Small intestine (tissue), 7 donors: ENCODE measurements around the gene TRAPPC6A. TPM values are rescaled to one million over a fixed set of nuclear protein-coding genes. Genes with fewer than 3 reads are reported as not detected.

Source experiments
- DNase-seq, 2 donors: peaks; one replicate each; pipeline versions ENCODE4 v3.0.0 to v3.0.0-alpha.2; 2013
- FAIRE-seq: peaks from 2 replicates; lab custom pipeline; 2012; peaks lifted over from hg19 to GRCh38; lab: Jason Lieb, UNC
- H3K27ac ChIP-seq, 3 donors: one replicate each; pipeline ENCODE4 v1.5.1; 2013; ENCODE audit warnings: low read length in 2 of 3, mild to moderate bottlenecking in 2 of 3, control low read depth in 1 of 3, inconsistent platforms in 1 of 3, low read depth in 1 of 3, moderate library complexity in 1 of 3
- H3K27me3 ChIP-seq, 3 donors: one replicate each; pipeline ENCODE4 v1.6.1; 2013; ENCODE audit warnings: low read length in 3 of 3, inconsistent platforms in 1 of 3; ENCODE audit not compliant: control insufficient read depth in 3 of 3, insufficient read depth in 3 of 3
- H3K36me3 ChIP-seq, 3 donors: one replicate each; pipeline ENCODE4 v1.6.1; 2013; ENCODE audit warnings: low read length in 3 of 3, inconsistent platforms in 1 of 3, low read depth in 1 of 3, mild to moderate bottlenecking in 1 of 3, moderate library complexity in 1 of 3; ENCODE audit not compliant: control insufficient read depth in 3 of 3, insufficient read depth in 2 of 3
- H3K4me1 ChIP-seq, 3 donors: one replicate each; pipeline ENCODE4 v1.6.1; 2013; ENCODE audit warnings: low read length in 2 of 3, inconsistent platforms in 1 of 3, low read depth in 1 of 3, mild to moderate bottlenecking in 1 of 3, moderate library complexity in 1 of 3; ENCODE audit not compliant: control insufficient read depth in 3 of 3, insufficient read depth in 2 of 3
- H3K4me3 ChIP-seq, 3 donors: one replicate each; pipeline ENCODE4 v1.5.1; 2013; ENCODE audit warnings: low read length in 3 of 3, control low read depth in 1 of 3, inconsistent platforms in 1 of 3, low read depth in 1 of 3, mild to moderate bottlenecking in 1 of 3, moderate library complexity in 1 of 3
- H3K9me3 ChIP-seq, 2 donors: one replicate each; pipeline ENCODE4 v1.6.1; 2013; ENCODE audit warnings: low read depth in 1 of 2, low read length in 1 of 2; ENCODE audit not compliant: control insufficient read depth in 2 of 2, insufficient read depth in 1 of 2
- WGBS, 3 donors: extraction: QIAGEN DNeasy Blood & Tissue Kit; methylation state at CpG; one replicate each; pipeline ENCODE4 v1.1.7; 2013; 5-methylcytosine and 5-hydroxymethylcytosine counted together
- polyA plus RNA-seq, 4 donors: library from polyadenylated mRNA; stranded (reverse) in 3 of 4; unstranded in 1 of 4; fragments of 200-250 nt in 3 of 4; fragments of 120-200 nt in 1 of 4; gene quantifications; one replicate each; pipeline versions ENCODE4 v1.2.1 to v1.2.3, GENCODE V29; 2013
- donor health status: healthy with polysubstance abuse.
- donor health status: control.
- donor health status: control.
- donor health status: Bipolar disorder and iron deficiency.
- donor health status: healthy.

TRAPPC6A gene
- polyA plus RNA-seq, 4 donors, result 38.4 to 67.6 (median 41.7) TPM

GRCh38 chr19:45114116-45114515, 63.9 kb downstream of the TRAPPC6A start:
- Histone ChIP-seq H3K4me3 (no peak overlapping the region), H3K9me3 (no peaks in the 10 kb centered on the region), H3K27ac (peak overlapping the region; percentile 14 to 83 (median 30)), H3K4me1 (peaks cover 11 to 67% (median 12%) of the 10 kb centered on the region in 3 donors), H3K27me3 (no peaks in the 10 kb centered on the region), H3K36me3 (peaks cover 0 to 53% (median 0%) of the 10 kb centered on the region in 3 donors)
- DNase-seq (no peak), FAIRE-seq (no peak)
- 57 to 62% (median 61%) methylated on average over 4 of the region's 4 CpGs for WGBS, 3 donors

GRCh38 chr19:45113628-45114027, 64.4 kb downstream of the TRAPPC6A start:
- FAIRE-seq (no peak), DNase-seq (peak; percentile 74 to 83)
- H3K4me1 ChIP-seq, result peaks cover 11 to 67% (median 12%) of the 10 kb centered on the region in 3 donors
- peaks cover 0 to 54% (median 0%) of the 10 kb centered on the region in 3 donors for H3K36me3 ChIP-seq
- peak overlapping the region; percentile 14 to 83 (median 68) for H3K27ac ChIP-seq
- H3K9me3 ChIP-seq, result no peaks in the 10 kb centered on the region
- no peaks in the 10 kb centered on the region for H3K27me3 ChIP-seq
- 15 to 53% (median 28%) methylated on average over 9 of the region's 9 CpGs for WGBS, 3 donors
- peak overlapping the region in 1 of 3 donors; percentile 8 for H3K4me3 ChIP-seq

Other genes starting within 250 kb of the TRAPPC6A start
- not detected for gene APOC4, start 236.0 kb downstream of the TRAPPC6A start, polyA plus RNA-seq
- gene APOC2, start 232.2 kb downstream of the TRAPPC6A start, polyA plus RNA-seq, result 100 to 1,000 TPM in 1 of 4 donors, 10 to 100 TPM in 3; 23.4 to 214 (median 70.1) TPM
- gene CLPTM1, start 222.9 kb downstream of the TRAPPC6A start, polyA plus RNA-seq, result 100 to 1,000 TPM in 1 of 4 donors, 10 to 100 TPM in 3; 63.0 to 101 (median 80.9) TPM
- gene RELB, start 176.8 kb downstream of the TRAPPC6A start, polyA plus RNA-seq, result 10 to 100 TPM; 10.5 to 41.3 (median 17.6) TPM
- 100 to 1,000 TPM in 1 of 4 donors, 10 to 100 TPM in 3; 55.3 to 117 (median 80.4) TPM for gene CLASRP, start 139.2 kb downstream of the TRAPPC6A start, polyA plus RNA-seq
- gene ZNF296, start 101.8 kb downstream of the TRAPPC6A start, polyA plus RNA-seq, result 10 to 100 TPM in 1 of 4 donors, 1 to 10 TPM in 3; 4.7 to 10.3 (median 7.6) TPM
- 10 to 100 TPM; 25.3 to 49.7 (median 35.4) TPM for gene GEMIN7, start 99.0 kb downstream of the TRAPPC6A start, polyA plus RNA-seq
- gene PPP1R37, start 85.1 kb downstream of the TRAPPC6A start, polyA plus RNA-seq, result 10 to 100 TPM; 19.5 to 47.0 (median 31.6) TPM
- gene NKPD1, start 17.3 kb downstream of the TRAPPC6A start, polyA plus RNA-seq, result under 1 TPM in 2 of 4 donors, not detected in 2; 0.09 to 0.13 TPM
- gene BLOC1S3, start 547 bp upstream of the TRAPPC6A start, polyA plus RNA-seq, result 10 to 100 TPM in 1 of 4 donors, 1 to 10 TPM in 3; 3.6 to 12.8 (median 6.4) TPM
- 1 to 10 TPM in 3 of 4 donors, under 1 TPM in 1; 0.22 to 2.7 (median 2.1) TPM for gene EXOC3L2, start 67.2 kb upstream of the TRAPPC6A start, polyA plus RNA-seq
- gene MARK4, start 73.0 kb upstream of the TRAPPC6A start, polyA plus RNA-seq, result 10 to 100 TPM in 1 of 4 donors, 1 to 10 TPM in 3; 5.1 to 14.2 (median 7.7) TPM
- 10 to 100 TPM in 2 of 4 donors, 1 to 10 TPM in 1, under 1 TPM in 1; 0.09 to 30.5 (median 14.4) TPM for gene CKM, start 144.6 kb upstream of the TRAPPC6A start, polyA plus RNA-seq
- under 1 TPM in 1 of 4 donors, not detected in 3; 0.06 TPM for gene KLC3, start 162.5 kb upstream of the TRAPPC6A start, polyA plus RNA-seq
- gene ERCC2, start 192.3 kb upstream of the TRAPPC6A start, polyA plus RNA-seq, result 10 to 100 TPM in 2 of 4 donors, 1 to 10 TPM in 2; 3.4 to 20.3 (median 7.9) TPM
- gene PPP1R13L, start 226.8 kb upstream of the TRAPPC6A start, polyA plus RNA-seq, result 10 to 100 TPM; 12.7 to 30.5 (median 21.3) TPM
- gene POLR1G, start 228.4 kb upstream of the TRAPPC6A start, polyA plus RNA-seq, result 1 to 10 TPM in 2 of 4 donors, under 1 TPM in 2; 0.27 to 4.1 (median 1.9) TPM
- gene ERCC1, start 245.7 kb upstream of the TRAPPC6A start, polyA plus RNA-seq, result 10 to 100 TPM; 30.3 to 55.0 (median 37.5) TPM